ENCODE data around the gene ANKDD1B. TPM values are rescaled to one million over a fixed set of nuclear protein-coding genes. Genes with fewer than 3 reads are reported as not detected.
A peak's percentile ranks its signal among the peaks of the same experiment; 100 is the strongest.

Gene ANKDD1B
- total and polyA plus RNA-seq, 2 of the 8 experiments (the other 6 are each of a cell fraction or from before 2014, with no cell fraction given), result 0.08 to 0.22 TPM

DNA sequence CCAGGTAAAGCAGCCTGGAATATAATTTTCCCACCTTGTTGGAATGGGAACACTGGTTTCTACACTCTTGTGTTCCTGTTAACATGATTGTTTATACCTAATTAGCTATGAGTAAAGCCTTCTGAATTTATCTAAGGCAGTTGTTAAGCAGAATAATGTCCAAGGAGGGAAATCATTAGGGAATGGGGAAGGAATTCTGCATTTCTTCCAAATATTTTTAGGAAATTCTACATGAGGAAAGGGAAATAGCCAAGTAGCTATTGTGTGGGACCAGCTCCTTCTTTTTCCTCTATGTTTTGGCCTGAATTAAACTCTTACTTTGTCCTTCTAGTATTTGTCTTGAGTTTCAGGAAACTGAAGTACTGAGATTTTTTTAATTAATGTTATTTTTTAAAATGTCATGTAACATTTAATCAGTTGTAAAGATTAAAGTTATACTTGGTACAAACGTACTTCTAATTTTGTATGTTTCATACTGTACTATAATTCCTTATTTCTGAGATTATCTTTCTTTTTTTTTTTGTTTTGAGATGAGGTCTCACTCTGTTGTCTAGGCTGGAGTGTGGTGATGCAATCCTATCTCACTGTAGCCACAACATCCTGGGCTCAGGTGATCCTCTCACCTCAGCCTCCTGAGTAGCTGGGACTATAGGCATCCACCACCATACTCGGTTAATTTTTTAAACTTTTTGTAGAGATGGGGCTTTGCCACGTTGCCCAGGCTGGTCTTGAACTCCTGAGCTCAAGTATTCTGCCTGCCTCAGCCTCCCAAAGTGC is 28.5 kb downstream of the ANKDD1B start:
- Histone ChIP-seq H4K8ac (ENCODE audit: extremely low read depth, insufficient read depth, low read length) (no peak overlapping the region), H3K23me2 (ENCODE audit: low read depth, low read length) (no peaks in the 10 kb centered on the region; the same call in 1 of the 2 replicates), H3K4ac (replicated peaks; ENCODE audit: insufficient read length, low read depth, low read length) (no peak overlapping the region), H3K4me1 (replicated peaks in 1 of 4; ENCODE audit: control insufficient read depth in 3 of 4, insufficient read depth in 4 of 4, low read length in 3 of 4) (no peaks in the 10 kb centered on the region), H3K9ac (replicated peaks in 1 of 4; ENCODE audit: extremely low read depth in 1 of 4, low read depth in 3 of 4, low read length in 3 of 4) (no peak overlapping the region), H3K23ac (ENCODE audit: insufficient read length) (no peak overlapping the region), H3K27ac (ENCODE audit: low read depth, low read length) (no peak overlapping the region), H2BK15ac (ENCODE audit: low read length) (no peak overlapping the region), H3K36me3 (ENCODE audit: control insufficient read depth in 2 of 4, insufficient read depth in 4 of 4, low read length in 3 of 4) (no peaks in the 10 kb centered on the region), H2BK12ac (ENCODE audit: low read depth, low read length) (no peak overlapping the region), H2BK120ac (replicated peaks; ENCODE audit: low read depth, low read length) (no peak overlapping the region), H3K4me2 (ENCODE audit: insufficient read depth in 1 of 2, low read depth in 2 of 2, low read length in 2 of 2) (no peak overlapping the region), H3K9me3 (ENCODE audit: insufficient read depth in 2 of 2, low read depth in 1 of 2, low read length in 1 of 2) (no peaks in the 10 kb centered on the region), H3K79me2 (ENCODE audit: control insufficient read depth in 1 of 2, insufficient read depth in 2 of 2, low read length in 2 of 2) (no peaks in the 10 kb centered on the region), H2BK20ac (ENCODE audit: low read length) (no peak overlapping the region), H2BK5ac (ENCODE audit: low read depth, low read length) (no peak overlapping the region), H4K91ac (replicated peaks; ENCODE audit: insufficient read length, low read length) (no peak overlapping the region), H3K4me3 (ENCODE audit: extremely low read depth in 1 of 4, insufficient read depth in 2 of 4, low read depth in 3 of 4, low read length in 4 of 4) (no peak overlapping the region), H3K79me1 (ENCODE audit: low read depth, low read length) (no peaks in the 10 kb centered on the region), H2AK5ac (ENCODE audit: low read depth, low read length) (no peak overlapping the region), H2AFZ (ENCODE audit: low read length) (no peak overlapping the region), H4K20me1 (replicated peaks in 1 of 2; ENCODE audit: control insufficient read depth in 1 of 2, insufficient read depth in 2 of 2, low read length in 2 of 2) (no peaks in the 10 kb centered on the region), H3K18ac (ENCODE audit: extremely low read depth, low read length) (no peak overlapping the region), H3K27me3 (replicated peaks in 1 of 4; ENCODE audit: control insufficient read depth in 3 of 4, extremely low read depth in 1 of 4, insufficient read depth in 3 of 4, low read length in 3 of 4) (peaks cover 0 to 2% (median 0%) of the 10 kb centered on the region in 4 experiments; a peak in 2 of 7 replicates), H4K5ac (ENCODE audit: insufficient read length, low read depth, low read length) (no peak overlapping the region), H3K14ac (ENCODE audit: insufficient read length) (no peak overlapping the region), H3K56ac (replicated peaks; ENCODE audit: insufficient read length, low read depth, low read length) (no peak overlapping the region)
- peak; percentile 19; the same call in 1 of the 2 replicates for TF ChIP-seq CEBPB (IDR thresholded peaks at IDR 0.05; ENCODE audit: low read depth, low read length)
- TF ChIP-seq KDM5A (IDR thresholded peaks at IDR 0.05; ENCODE audit: low read length), result no peak
- ChIA-PET POLR2A (ENCODE audit: partially characterized antibody) (no interaction called here), CTCF (ENCODE audit: partially characterized antibody) (interaction anchor here (0.6 to 0.9 kb wide), 4 partner anchors 41 to 274 kb away, joined by 3 to 5 read pairs (median 3); no protein-coding TSS in a partner anchor)
- DNase-seq (ENCODE audit: low read depth in 1 of 2, low spot score in 2 of 2), result no peak
- no peak for FAIRE-seq
- 93% methylated on average over 3 of the region's 3 CpGs; no CpG with 5 or more reads in 1 of the 2 experiments for WGBS, 2 experiments (ENCODE audit: extremely low coverage in 1 of 2, insufficient coverage in 1 of 2, insufficient read length in 1 of 2, insufficient replicate concordance in 2 of 2, low coverage in 1 of 2, low lambda C conversion rate in 2 of 2, missing lambda C conversion rate in 1 of 2)

Measured in H1 (cell line).